NK-92 (cell line): Measurements from ENCODE around the gene DRD3.

Source experiments
- DNase-seq: peaks from one replicate; lab custom pipeline; 2025; ENCODE audit not compliant: unreplicated experiment; lab: John Stamatoyannopoulos, UW

The DRD3 gene

GRCh38 chr3:114122027-114122709, 56.7 kb downstream of the DRD3 start:
- DNase-seq: no peak

- no peak for DNase-seq
These were observed 58.6 kb downstream of the DRD3 start for GRCh38 chr3:114120211-114120610.

GRCh38 chr3:114119776-114120175, 59.1 kb downstream of the DRD3 start:
- DNase-seq: no peak

DNA sequence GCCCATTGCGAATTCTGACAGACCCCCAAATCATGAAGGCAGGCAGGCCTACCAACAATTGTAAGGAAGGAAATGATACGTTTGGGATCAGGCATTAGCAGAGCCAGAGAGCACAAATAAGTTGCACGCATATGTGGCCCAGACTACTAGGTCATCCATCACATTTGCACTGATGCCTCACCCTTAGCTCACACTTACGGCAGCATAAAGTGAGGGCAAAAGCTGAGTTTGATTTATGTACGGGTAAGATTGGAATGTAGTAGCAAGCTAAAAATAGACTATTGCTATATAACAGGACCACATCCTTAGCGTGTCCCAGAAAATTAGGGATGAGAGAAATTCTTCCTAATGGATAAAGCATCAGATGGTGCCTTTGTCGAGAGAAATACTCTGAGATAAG, 63.7 kb downstream of the DRD3 start:
- DNase-seq: no peak

GRCh38 chr3:114114719-114115118, 64.1 kb downstream of the DRD3 start:
- no peak for DNase-seq

DNA sequence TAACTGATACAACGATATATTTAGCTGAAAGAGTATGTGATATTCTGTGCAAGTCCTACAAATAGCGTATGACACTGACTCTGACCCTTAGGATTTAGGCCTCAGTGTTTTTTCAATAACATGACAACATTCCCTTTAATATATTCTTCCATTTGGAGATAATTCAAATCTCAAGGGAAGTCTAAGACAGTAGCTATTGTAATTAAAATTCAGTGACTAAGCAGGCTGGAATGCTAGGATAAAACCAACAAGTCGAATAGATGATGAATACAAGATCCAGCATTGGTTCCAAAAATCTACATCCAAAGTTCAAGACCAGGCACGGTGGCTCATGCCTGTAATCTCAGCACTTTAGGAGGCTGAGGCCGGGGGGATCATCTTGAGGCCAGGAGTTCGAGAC, 66.2 kb downstream of the DRD3 start:
- no peak for DNase-seq

DNA sequence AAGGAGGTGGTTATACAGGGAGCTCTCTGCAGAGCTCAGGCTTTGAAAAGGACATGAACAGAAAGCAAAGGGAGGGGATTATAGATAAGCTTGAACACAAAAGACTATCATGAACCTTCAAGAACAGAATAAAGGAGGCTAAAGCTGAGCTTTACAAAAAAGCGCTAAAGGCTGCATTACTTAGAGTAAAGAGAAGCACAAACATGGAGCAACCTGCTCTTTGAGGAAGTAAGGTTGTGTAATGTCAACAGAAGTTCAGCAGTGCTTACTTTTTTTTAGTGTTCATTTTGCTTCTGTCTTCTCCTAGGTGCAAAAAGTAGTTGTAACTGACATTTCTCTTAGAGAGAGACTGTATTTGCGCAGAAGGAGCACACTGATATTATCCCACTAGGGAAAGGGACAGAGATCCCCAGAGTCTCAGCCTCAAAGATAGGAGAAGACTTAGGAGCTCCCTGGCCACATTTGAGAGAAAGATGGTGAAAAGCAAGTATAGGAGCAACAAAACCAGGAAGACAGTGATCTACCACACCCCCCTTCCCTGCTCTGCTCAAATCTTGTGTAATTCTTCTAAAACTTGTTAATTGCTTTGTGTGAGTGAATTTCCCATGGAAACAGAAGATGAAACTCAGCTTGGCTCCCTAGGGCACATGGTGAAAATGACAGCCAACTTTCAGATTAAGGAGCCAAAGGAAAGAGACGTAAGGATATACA, 67.6 kb downstream of the DRD3 start:
- no peak for DNase-seq

DNA sequence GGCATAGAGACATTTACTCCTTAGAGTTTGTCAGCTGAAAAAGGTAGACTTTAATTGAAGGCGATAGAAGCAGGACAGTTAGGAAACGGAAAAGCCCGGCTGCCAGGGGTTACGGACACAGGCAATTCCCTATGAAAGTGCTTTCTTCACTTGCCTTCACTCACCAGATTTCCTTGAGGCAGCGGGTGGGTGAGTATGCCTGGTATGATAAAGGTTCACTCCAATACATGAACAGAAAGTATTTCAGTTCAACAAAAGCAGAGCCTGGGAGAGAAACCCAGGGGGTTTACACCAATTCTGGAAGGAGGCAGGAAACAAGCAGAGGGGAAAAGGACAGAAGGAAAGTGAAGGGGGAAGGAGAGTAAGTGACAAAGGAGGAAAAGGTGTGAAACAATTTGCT, 68.4 kb downstream of the DRD3 start:
- DNase-seq: no peak

- DNase-seq: no peak
These were observed 70.7 kb downstream of the DRD3 start for GRCh38 chr3:114108137-114108536.

DNA sequence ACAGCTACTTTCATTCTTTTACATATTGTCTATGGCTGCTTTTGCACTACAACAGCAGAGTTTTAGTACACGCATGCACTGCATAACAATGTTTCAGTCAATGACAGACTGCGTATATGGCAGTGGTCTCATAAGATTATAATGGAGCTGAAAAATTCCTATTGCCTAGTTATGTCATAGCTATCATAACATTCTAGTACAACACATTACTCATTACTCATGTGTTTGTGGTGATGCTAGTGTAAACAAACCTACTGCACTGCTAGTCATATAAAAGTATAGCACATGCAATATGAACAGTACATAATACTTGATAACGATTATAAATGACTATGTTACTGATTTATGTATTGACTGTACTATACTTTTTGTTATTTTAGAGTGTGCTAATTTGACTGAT, 74.4 kb downstream of the DRD3 start:
- DNase-seq: no peak

DNA sequence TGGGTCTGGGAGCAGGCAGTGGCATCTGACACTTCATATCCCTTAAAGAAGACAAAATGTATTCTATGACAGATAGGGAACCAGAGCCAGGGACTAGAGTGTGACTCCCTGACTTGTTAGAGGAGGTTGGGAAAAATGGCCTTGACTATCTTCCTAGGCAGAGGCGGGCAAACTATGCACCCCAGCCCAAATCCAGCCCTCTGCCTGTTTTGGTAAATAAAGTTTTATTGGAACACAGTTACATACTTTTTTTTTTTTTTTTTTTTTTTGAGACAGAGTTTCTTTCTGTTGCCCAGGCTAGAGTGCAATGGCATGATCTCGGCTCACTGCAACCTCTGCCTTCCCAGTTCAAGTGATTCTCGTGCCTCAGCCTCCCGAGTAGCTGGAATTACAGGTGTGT, 75.0 kb downstream of the DRD3 start:
- no peak for DNase-seq

DNA sequence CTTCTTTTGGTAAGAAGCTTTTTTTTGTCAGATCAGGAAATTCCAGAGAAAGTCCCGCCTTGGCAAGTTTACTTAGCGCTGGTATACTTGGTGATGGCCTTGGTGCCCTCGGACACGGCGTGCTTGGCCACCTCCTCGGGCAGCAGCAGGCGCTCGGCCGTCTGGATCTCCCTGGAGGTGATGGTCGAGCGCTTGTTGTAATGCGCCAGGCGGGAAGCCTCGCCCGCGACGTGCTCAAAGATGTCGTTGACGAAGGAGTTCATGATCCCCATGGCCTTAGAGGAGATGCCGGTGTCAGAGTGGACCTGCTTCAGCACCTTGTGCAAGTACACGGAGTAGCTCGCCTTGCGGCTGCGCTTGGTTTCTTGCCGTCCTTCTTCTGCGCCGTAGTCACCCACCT, 75.7 kb downstream of the DRD3 start:
- DNase-seq: no peak

- DNase-seq: no peak
These were observed 77.8 kb downstream of the DRD3 start for GRCh38 chr3:114101101-114101500.

GRCh38 chr3:114095796-114096195, 83.1 kb downstream of the DRD3 start:
- no peak for DNase-seq

GRCh38 chr3:114093596-114093995, 85.3 kb downstream of the DRD3 start:
- DNase-seq: no peak

DNA sequence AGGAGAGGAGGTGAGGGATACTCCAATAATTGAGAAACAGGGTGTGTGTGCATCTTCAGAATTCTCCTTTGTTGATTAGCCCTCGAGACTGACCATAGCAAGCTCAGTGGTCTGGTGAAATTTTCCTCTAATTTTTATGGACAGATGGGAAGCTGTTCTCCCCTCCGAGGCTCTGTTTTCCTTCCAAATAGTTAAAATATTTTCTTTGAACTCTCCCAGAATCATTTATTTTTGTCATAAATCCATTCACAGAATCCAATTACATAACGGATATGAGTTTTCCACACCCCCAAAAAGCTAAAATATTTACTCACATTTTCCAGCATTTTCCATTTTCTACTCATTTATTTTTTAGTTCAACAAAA, 85.9 kb downstream of the DRD3 start:
- DNase-seq: no peak

DNA sequence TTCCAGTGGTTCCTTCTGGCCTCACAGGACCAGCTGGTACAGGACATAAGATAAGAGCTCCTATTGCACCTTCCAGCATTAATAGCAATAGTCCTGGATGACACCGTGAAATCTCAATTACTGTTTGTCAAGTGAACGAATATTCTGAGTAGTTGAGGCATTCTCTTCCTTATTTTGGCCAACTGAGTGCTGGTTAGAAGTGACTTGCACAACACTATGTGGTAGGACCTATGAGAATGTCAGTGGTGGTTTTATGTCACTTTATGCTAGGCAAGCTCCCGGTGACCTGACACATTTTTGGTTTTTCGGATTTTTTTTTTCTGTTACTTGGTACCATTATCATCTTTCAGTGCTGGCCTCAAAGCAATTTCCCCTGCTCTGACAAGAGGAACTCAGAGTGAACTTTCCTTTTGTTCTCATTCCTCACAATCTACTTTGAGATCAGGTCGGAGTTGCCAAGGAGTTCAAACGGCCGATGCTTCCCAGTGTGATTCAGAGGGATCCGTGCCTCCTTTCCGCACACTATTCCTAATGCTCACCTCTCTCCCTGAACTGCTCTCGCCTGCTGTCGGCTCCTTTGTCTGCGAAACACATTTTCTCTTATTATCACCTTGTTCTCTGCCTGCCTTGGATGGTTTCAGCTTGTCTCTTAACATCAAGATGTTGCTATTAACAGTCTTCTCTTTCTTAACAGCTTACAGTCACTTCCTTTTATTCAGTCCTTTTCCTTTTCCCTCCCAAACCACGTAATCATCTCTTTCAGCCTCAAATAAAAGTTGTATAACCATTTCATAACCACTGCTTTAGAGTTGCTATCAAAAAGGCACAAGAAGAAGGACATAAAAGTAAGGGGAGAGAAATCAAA, 86.5 kb downstream of the DRD3 start:
- no peak for DNase-seq

DNA sequence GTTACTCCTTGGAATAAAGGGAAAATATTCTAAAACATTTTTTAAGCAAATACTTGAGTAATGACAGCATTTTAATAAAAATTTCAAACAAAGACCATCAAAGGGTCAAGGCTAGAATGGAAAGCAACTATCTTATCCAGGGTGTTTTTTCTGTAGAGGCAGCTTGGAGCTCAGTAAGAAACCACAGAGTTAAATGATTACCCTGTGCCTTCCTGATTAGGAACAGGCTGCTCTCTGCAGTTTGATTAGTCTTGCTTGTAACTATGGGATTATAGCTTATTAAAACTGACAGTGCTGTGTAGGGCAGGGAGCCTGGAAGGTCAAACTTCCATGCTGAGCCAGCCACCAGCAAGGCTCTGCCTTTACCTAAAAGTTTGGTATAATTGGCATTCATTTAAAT, 89.2 kb downstream of the DRD3 start:
- DNase-seq: no peak

DNA sequence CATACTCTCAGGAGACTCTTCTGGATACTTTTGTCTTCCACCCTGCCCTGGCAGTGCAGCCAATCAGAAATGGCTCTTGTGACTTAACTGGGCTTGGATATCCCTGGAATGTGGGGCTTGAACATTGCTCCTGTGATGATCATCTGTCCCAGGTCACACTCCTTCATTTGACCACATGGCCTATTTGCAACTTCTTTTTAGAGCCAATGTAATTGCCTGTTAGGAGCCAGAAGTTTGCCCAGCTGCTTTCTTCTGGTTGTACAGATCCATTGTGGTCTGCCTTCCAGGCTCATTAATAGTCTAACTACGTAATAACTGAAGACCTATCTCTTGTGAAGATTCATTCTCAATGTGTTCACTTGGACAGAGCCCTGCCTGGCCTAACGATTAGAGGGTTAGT, 92.5 kb downstream of the DRD3 start:
- DNase-seq: no peak

DNA sequence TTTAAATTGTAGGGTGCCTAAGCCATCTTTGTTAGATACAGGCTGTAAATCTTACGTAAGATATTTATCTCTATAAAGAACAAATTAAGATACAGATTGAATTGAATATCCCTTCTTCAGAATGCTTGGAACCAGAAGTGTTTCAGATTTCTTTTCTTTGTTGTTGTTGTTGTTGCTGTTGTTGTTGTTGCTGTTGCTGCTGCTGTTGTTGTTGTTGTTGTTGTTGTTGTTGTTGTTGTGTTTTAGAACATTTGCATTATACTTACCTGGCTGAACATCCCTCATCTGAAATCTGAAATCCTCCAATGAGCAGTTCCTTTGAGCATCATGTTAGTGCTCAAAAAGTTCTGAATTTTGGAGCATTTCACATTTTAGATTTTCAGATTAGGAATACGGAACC, 95.7 kb downstream of the DRD3 start:
- no peak for DNase-seq

GRCh38 chr3:114081037-114081436, 97.8 kb downstream of the DRD3 start:
- DNase-seq: no peak

GRCh38 chr3:114080201-114080600, 98.7 kb downstream of the DRD3 start:
- DNase-seq: no peak
